HEK293T (cell line): Measurements from ENCODE around the gene SLC35E4.

Experiments
- CTCF ChIA-PET: fragments of 350-600 bp; formaldehyde crosslinking; extraction: SDS; loops from one replicate; lab custom pipeline; 2021; ENCODE audit warnings: antibody characterized with exemption, inconsistent platforms; lab: Yijun Ruan, JAX
- POLR2A ChIA-PET: fragments of 350-600 bp; formaldehyde crosslinking; extraction: SDS; loops from one replicate; lab custom pipeline; 2020; ENCODE audit warnings: antibody characterized with exemption, inconsistent platforms; lab: Yijun Ruan, JAX
- DNase-seq: peaks from one replicate; pipeline ENCODE4 v3.0.0; 2012; ENCODE audit warnings: mixed read lengths; ENCODE audit errors: extremely low spot score
- ARNT ChIP-seq: fragments of 450-650 bp; IDR thresholded peaks from 2 replicates; pipeline ENCODE4 v1.6.1; 2017; ENCODE audit warnings: mild to moderate bottlenecking
- BHLHE40 ChIP-seq: fragments of 450-650 bp; IDR thresholded peaks from 2 replicates; pipeline ENCODE4 v1.6.1; 2016; ENCODE audit warnings: mild to moderate bottlenecking, moderate library complexity, borderline replicate concordance
- CTBP1 ChIP-seq: fragments of 450-650 bp; IDR thresholded peaks from 2 replicates; pipeline ENCODE4 v1.6.1; 2016; ENCODE audit warnings: borderline replicate concordance
- ELF4 ChIP-seq: fragments of 450-650 bp; IDR thresholded peaks from 2 replicates; pipeline ENCODE4 v1.6.1; 2017; ENCODE audit warnings: antibody characterized with exemption
- FOXA1 ChIP-seq: fragments of 450-650 bp; IDR thresholded peaks from 2 replicates; pipeline ENCODE4 v1.6.1; 2016; ENCODE audit warnings: mild to moderate bottlenecking
- FOXK2 ChIP-seq: fragments of 450-650 bp; IDR thresholded peaks from 2 replicates; pipeline ENCODE4 v1.6.1; 2016; ENCODE audit warnings: mild to moderate bottlenecking
- FOXM1 ChIP-seq: fragments of 450-650 bp; IDR thresholded peaks from 2 replicates; pipeline ENCODE4 v1.6.1; 2017; ENCODE audit warnings: mild to moderate bottlenecking, borderline replicate concordance
- HDGF ChIP-seq: fragments of 450-650 bp; IDR thresholded peaks from 2 replicates; pipeline ENCODE4 v1.6.1; 2017; ENCODE audit warnings: antibody characterized with exemption, borderline replicate concordance
- L3MBTL2 ChIP-seq: fragments of 450-650 bp; conservative IDR thresholded peaks from 2 replicates; pipeline ENCODE4 v1.6.1; 2016; ENCODE audit warnings: mild to moderate bottlenecking
- LEF1 ChIP-seq: fragments of 450-650 bp; IDR thresholded peaks from 2 replicates; pipeline ENCODE4 v1.6.1; 2017; ENCODE audit warnings: mild to moderate bottlenecking, borderline replicate concordance
- NFRKB ChIP-seq: fragments of 450-650 bp; IDR thresholded peaks from 2 replicates; pipeline ENCODE4 v1.6.1; 2016; ENCODE audit warnings: mild to moderate bottlenecking, moderate library complexity
- SP1 ChIP-seq: fragments of 450-650 bp; IDR thresholded peaks from 2 replicates; pipeline ENCODE4 v1.6.1; 2017
- SUZ12 ChIP-seq: fragments of 450-650 bp; IDR thresholded peaks from 2 replicates; pipeline ENCODE4 v1.6.1; 2016; ENCODE audit warnings: mild to moderate bottlenecking
- TARDBP ChIP-seq: fragments of 450-650 bp; IDR thresholded peaks from 2 replicates; pipeline ENCODE4 v1.6.1; 2016
- ZNF384 ChIP-seq: fragments of 450-650 bp; IDR thresholded peaks from 2 replicates; pipeline ENCODE4 v1.6.1; 2016
- TF ChIP-seq, protein P1 (sequence below): fragments of 450-650 bp; IDR thresholded peaks from 2 replicates; pipeline ENCODE4 v1.6.1; 2016

SLC35E4 gene

DNA sequence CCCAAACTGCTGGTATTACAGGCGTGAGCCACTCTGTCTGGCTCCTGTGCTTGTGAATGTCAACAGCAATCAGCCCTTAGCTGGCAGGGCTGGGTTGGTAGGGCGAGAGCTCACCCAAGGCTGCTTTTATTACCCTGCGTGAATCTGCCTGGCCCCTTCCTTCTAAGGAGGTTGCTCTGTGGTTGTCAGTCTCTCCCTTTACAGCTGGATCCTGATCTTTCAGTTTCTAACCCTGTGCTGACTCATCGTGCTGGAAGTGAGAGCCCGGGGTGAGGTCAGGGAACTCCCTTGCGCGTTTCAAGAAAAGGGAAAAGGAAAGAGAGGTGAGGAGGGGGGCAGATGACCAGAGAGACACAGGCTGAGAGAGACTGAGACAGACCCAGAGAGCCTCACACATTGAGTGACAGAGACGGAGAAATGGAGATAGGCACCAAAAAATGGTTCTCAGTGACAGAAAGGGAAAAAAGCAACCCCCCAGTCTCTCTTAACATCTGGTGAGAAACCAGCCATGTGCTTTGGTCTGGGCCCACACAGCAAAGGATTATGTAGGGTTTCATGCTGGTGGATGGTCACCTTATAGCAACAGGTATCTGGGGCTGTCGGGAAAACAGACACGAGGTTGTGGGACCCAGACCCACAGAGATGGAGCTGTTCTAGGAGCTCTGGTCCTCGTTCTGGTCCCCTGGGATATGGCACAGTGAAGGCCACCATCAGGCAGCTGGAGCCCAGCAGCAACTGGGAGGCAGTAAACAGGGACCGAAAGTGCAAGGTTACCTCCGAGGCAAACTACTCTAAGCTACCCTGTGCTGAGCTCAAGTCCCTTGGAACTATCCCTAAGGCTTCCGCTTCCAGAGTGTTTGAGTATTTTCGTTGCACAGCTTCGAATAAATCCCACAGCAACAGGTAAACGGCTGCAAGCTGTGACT, 26.1 kb upstream of the SLC35E4 start:
- no peak for DNase-seq
- TF ChIP-seq FOXM1 (no peak), TARDBP (no peak), ZNF384 (no peak), ARNT (no peak), FOXK2 (no peak), BHLHE40 (no peak), SUZ12 (no peak), HDGF (no peak), SP1 (no peak), NFRKB (no peak), CTBP1 (no peak)
- ChIA-PET CTCF (no interaction called here), POLR2A (interaction anchor here (0.6 to 1.5 kb wide), 3 partner anchors 26 to 178 kb away, joined by 3 to 4 read pairs (median 4); partner anchors contain the start of gene SLC35E4)

DNA sequence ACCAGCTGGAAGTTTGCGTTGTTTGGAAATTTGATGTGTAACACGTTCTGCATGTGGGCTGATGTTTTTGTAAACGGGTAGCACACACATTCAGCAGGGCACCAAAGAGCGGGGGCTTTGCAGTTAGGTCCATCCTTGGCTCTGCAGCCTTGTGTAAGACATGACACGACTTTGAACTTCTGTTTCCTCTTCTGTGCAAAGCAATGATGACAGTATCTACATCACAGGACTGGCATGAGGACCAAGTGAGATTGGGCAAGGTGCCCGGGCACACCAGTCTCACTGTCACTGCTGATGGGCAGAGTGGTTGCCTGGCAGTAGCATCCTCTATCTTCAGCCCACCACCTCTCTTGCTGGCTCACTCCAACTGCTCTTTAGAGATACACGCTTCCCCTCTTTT, 25.3 kb upstream of the SLC35E4 start:
- no peak for TF ChIP-seq L3MBTL2
- no peak for TF ChIP-seq FOXK2
- TF ChIP-seq FOXA1 = no peak
- no peak for TF ChIP-seq ZNF384
- TF ChIP-seq CTBP1 = no peak
- TF ChIP-seq SUZ12 = no peak
- TF ChIP-seq NFRKB = no peak
- TF ChIP-seq HDGF = no peak
- TF ChIP-seq ARNT = no peak
- no peak for DNase-seq
- ChIA-PET CTCF (no interaction called here), POLR2A (interaction anchor here (0.6 to 1.5 kb wide), 3 partner anchors 25 to 179 kb away, joined by 3 to 4 read pairs (median 4); partner anchors contain the start of gene SLC35E4)

DNA sequence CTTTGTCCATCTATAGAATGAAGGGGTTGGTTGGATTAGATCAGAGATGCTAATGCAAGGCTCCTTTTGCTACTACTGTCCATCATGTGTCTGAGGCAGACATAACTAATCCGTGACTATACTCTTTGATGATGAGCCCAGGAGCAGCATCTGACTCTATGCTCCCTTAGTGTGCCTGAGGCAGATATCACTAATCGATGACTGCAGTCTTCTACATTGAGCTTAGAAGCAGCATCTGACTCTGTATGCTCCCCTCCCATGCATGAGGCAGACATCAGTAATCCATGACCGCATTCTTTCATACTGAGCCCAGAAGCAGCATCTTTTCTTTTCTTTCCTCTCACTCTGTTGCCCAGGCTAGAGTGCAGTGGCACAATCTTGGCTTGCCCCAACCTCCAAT, 24.4 kb upstream of the SLC35E4 start:
- ChIA-PET CTCF (no interaction called here), POLR2A (no interaction called here)

DNA sequence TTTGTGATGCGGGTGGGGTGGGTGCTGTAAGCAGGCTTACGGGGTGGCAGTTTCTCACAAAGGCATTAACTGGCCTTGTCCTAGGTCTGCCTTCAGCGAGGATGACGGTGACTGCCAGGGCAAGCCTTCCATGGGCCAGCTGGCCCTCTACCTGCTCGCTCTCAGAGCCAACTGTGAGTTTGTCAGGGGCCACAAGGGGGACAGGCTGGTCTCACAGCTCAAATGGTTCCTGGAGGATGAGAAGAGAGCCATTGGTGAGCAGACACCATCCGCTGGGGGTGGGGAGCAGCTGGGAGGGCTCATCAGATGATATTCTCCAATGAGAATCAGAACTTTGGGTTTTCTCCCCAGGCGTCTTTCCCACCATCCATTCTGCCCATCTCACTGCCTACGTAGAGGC, 22.8 kb upstream of the SLC35E4 start:
- TF ChIP-seq ZNF384 (no peak), SUZ12 (no peak)
- ChIA-PET POLR2A (no interaction called here), CTCF (interaction anchor here (1.3 kb wide), 1 partner anchor 12 kb away, joined by 3 read pairs; no protein-coding TSS in a partner anchor)
- no peak for DNase-seq

More for the DNA sequence above, 24.4 kb upstream of the SLC35E4 start:
- no peak for DNase-seq
- TF ChIP-seq TARDBP (no peak), LEF1 (no peak), FOXA1 (no peak), FOXK2 (no peak), ZNF384 (no peak), SUZ12 (no peak), SP1 (no peak), CTBP1 (no peak), ARNT (no peak), NFRKB (no peak)
- TF ChIP-seq, protein P1, sequence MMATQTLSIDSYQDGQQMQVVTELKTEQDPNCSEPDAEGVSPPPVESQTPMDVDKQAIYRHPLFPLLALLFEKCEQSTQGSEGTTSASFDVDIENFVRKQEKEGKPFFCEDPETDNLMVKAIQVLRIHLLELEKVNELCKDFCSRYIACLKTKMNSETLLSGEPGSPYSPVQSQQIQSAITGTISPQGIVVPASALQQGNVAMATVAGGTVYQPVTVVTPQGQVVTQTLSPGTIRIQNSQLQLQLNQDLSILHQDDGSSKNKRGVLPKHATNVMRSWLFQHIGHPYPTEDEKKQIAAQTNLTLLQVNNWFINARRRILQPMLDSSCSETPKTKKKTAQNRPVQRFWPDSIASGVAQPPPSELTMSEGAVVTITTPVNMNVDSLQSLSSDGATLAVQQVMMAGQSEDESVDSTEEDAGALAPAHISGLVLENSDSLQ = no peak

DNA sequence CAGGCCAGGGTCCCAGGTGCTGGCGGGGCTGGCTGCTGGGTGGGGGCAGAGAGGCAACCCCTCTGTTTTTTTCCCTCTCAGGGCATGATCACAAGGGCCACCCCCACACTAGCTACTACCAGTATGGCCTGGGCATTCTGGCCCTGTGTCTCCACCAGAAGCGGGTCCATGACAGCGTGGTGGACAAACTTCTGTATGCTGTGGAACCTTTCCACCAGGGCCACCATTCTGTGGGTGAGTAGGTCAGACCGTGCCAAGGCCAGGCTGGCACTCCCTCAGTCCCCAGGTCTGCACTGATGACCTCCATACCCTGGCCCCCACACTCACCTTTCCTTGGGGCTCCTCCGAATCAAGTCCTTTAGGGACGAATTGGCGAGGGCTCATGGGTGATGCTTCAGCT, 21.3 kb upstream of the SLC35E4 start:
- ChIA-PET CTCF (no interaction called here), POLR2A (no interaction called here)
- no peak for TF ChIP-seq CTBP1
- no peak for TF ChIP-seq FOXK2
- TF ChIP-seq, protein P1 = no peak
- TF ChIP-seq BHLHE40 = no peak
- no peak for TF ChIP-seq TARDBP
- TF ChIP-seq SP1 = no peak
- TF ChIP-seq FOXA1 = no peak
- no peak for TF ChIP-seq ELF4
- no peak for TF ChIP-seq LEF1
- no peak for TF ChIP-seq ZNF384
- TF ChIP-seq FOXM1 = no peak
- TF ChIP-seq ARNT = no peak
- no peak for TF ChIP-seq HDGF
- DNase-seq = no peak

DNA sequence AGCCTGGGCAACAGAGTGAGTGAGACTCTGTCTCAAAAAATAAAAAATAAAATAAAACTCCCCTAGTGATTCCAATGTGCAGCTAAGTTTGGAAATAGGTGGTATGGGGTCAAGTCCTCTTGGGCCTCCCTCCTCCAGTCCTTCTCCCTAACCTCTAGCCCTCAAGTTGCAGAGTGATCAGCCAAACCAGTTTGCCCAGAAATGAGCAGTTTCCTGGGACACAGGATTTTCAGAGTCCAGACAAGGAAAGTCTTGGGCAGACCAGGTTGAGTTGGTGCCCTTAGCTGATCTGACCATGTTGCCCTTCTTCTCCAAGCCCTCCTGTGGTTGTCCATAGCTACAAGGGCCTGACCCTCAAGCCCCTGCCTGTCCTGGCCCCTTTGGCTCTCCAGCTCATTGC, 20.7 kb upstream of the SLC35E4 start:
- ChIA-PET POLR2A (no interaction called here), CTCF (interaction anchor here (0.6 kb wide), 1 partner anchor 745 kb away, joined by 7 read pairs; no protein-coding TSS in a partner anchor)
- no peak for DNase-seq
- TF ChIP-seq FOXM1 (no peak), ZNF384 (no peak), FOXA1 (no peak)

DNA sequence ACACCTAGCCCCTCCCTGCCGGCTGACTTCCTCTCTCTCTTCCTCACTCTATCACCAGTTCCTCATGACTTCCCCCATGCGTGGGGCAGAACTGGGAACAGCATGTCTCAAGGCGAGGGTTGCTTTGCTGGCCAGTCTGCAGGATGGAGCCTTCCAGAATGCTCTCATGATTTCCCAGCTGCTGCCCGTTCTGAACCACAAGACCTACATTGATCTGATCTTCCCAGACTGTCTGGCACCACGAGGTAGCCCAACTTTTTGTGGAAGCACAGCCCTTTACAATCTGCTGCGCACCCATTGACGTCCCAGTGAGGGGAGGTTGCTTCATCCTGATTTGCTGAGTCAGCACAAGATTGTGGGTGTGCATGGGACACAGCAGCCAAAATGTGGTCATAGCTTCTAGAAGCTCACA, 20.0 kb upstream of the SLC35E4 start:
- ChIA-PET POLR2A (no interaction called here), CTCF (no interaction called here)
- TF ChIP-seq TARDBP (no peak), ARNT (no peak), FOXK2 (no peak), ZNF384 (no peak), FOXM1 (no peak), FOXA1 (no peak), SP1 (no peak), BHLHE40 (no peak), SUZ12 (no peak), NFRKB (no peak), L3MBTL2 (no peak), HDGF (no peak)
- TF ChIP-seq, protein P1 = no peak
- DNase-seq = no peak
